Measurements from ENCODE around the gene HCN3.

The HCN3 gene

DNA sequence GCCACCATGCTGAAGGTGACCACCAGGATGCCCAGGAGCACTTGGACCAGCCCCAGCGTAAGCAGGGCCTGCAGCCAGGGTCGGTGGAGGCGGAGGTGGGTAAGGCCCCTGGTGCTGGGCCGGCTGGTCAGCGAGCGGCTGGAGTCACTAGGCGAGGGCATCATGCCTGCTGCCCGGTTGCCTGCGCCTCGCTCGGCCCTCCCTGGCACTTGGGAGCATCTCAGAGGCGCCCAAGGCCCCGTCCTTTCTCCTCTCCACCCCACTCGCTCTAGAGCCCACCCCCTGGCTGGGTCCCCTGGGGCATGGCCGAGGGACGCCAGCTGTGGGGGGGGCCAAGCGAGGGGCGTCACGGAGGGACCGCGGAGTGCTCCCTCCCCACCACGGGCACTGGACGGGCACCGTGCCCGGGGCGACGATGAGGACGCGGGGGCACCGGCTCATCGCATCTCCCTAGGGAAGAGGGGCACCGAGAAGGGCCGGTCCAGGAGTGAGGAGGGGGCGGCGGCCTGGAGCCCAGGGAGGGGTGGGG is 22.5 kb upstream of the HCN3 start:
- TF ChIP-seq, protein P1, sequence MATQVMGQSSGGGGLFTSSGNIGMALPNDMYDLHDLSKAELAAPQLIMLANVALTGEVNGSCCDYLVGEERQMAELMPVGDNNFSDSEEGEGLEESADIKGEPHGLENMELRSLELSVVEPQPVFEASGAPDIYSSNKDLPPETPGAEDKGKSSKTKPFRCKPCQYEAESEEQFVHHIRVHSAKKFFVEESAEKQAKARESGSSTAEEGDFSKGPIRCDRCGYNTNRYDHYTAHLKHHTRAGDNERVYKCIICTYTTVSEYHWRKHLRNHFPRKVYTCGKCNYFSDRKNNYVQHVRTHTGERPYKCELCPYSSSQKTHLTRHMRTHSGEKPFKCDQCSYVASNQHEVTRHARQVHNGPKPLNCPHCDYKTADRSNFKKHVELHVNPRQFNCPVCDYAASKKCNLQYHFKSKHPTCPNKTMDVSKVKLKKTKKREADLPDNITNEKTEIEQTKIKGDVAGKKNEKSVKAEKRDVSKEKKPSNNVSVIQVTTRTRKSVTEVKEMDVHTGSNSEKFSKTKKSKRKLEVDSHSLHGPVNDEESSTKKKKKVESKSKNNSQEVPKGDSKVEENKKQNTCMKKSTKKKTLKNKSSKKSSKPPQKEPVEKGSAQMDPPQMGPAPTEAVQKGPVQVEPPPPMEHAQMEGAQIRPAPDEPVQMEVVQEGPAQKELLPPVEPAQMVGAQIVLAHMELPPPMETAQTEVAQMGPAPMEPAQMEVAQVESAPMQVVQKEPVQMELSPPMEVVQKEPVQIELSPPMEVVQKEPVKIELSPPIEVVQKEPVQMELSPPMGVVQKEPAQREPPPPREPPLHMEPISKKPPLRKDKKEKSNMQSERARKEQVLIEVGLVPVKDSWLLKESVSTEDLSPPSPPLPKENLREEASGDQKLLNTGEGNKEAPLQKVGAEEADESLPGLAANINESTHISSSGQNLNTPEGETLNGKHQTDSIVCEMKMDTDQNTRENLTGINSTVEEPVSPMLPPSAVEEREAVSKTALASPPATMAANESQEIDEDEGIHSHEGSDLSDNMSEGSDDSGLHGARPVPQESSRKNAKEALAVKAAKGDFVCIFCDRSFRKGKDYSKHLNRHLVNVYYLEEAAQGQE (IDR thresholded peaks at IDR 0.05; ENCODE audit: insufficient replicate concordance, low read depth): no peak
- DNase-seq (ENCODE audit: low read depth in 1 of 2, low spot score in 1 of 2): no peak
- Histone ChIP-seq H3K4me3 (replicated peaks; ENCODE audit: insufficient read depth, low read length) (peak overlapping the region; percentile 80), H3K27ac (replicated peaks) (peak overlapping the region; percentile 48), H3K27me3 (ENCODE audit: insufficient read depth, poor library complexity, severe bottlenecking) (no peaks in the 10 kb centered on the region)

GRCh38 chr1:155255243-155256007 is 21.8 kb upstream of the HCN3 start, which contains the start of gene ENTREP3:
TSS of gene ENTREP3 (minus strand) at chr1:155255483. CDS start at chr1:155254877, 606 bp downstream.
- Histone ChIP-seq H3K27me3 (ENCODE audit: insufficient read depth, poor library complexity, severe bottlenecking) (no peaks in the 10 kb centered on the region), H3K4me3 (replicated peaks; ENCODE audit: insufficient read depth, low read length) (peak within 1 kb of the TSS; percentile 80), H3K27ac (replicated peaks) (peak within 1 kb of the TSS; percentile 48)
- peak; percentile 70 to 75 for DNase-seq (ENCODE audit: low read depth in 1 of 2, low spot score in 1 of 2)
- TF ChIP-seq, protein P1 (IDR thresholded peaks at IDR 0.05; ENCODE audit: insufficient replicate concordance, low read depth): no peak
- TF ChIP-seq POLR2AphosphoS5 (IDR thresholded peaks at IDR 0.05; ENCODE audit: low read depth): peak; percentile 59; the same call in 1 of the 2 replicates

DNA sequence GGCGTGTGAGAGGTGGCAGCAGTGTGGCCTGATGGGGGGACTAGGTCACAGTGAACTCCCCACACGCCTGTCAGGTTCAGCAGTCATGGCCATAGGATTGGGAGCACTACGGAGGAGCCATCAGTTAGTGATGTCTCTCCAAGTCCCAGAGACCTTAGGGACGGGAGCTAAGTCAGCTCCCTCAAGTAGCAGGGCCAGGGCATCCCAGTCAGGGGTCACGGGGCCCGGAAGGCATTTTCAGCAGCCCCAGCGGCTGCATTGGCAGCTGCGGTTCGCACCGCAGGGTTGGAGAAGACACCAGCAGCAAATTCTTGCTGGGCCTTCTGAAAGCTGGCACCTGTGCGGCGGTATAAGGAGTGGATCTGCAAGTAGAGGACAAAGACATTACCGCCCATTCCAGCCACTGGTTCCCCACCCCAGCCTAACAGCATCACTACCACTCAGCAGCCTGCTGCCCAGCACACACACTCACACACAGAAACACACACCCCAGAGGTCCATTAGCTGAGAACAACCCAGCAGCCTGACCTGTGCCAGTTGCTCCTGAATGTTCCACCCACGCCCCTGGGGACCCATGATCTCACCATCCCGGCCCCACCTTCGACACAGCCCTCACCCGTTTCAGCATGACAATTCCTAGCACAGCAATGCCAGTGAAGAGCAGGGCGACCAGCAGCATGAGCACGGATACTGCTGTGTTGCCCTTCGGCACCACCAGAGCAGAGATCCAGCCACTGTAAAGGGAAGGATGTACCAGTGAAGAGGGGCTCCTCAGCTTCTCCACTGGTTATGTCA is 21.0 kb upstream of the HCN3 start:
- no peak for TF ChIP-seq CTCF (IDR thresholded peaks at IDR 0.05; ENCODE audit: insufficient read depth, low read length)
- no peak for TF ChIP-seq GABPA (IDR thresholded peaks at IDR 0.05; ENCODE audit: low read depth)
- TF ChIP-seq, protein P1 (IDR thresholded peaks at IDR 0.05; ENCODE audit: insufficient replicate concordance, low read depth): no peak
- TF ChIP-seq POLR2AphosphoS5 (IDR thresholded peaks at IDR 0.05; ENCODE audit: low read depth): no peak
- TF ChIP-seq SPI1 (IDR thresholded peaks at IDR 0.05; ENCODE audit: borderline replicate concordance, low read depth): no peak
- Histone ChIP-seq H3K4me3 (replicated peaks; ENCODE audit: insufficient read depth, low read length) (no peak overlapping the region), H3K27ac (replicated peaks) (no peak overlapping the region), H3K27me3 (ENCODE audit: insufficient read depth, poor library complexity, severe bottlenecking) (no peaks in the 10 kb centered on the region)
- DNase-seq (ENCODE audit: low read depth in 1 of 2, low spot score in 1 of 2): no peak

DNA sequence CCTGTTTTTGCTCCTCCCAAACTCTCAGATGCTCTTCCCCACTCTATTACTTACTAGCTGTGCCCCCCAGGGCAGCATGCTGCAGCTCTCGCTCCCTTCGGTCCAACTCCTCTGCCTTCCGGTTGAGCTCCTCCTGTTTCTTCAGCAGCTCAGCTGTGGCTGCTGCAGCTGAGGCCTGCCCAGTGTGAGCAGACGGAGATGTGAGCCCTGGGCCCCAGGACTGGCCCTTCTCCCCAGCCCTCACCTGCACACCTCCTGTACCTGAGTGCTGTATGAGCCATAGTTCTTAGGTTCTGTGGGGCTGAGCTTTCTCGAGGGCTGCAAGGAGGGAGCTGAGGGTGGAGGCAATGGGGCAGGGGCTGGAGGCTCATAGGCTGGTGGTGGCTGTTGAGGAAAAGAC is 17.0 kb upstream of the HCN3 start:
- Histone ChIP-seq H3K27me3 (ENCODE audit: insufficient read depth, poor library complexity, severe bottlenecking) (no peaks in the 10 kb centered on the region), H3K4me3 (replicated peaks; ENCODE audit: insufficient read depth, low read length) (no peak overlapping the region), H3K27ac (replicated peaks) (no peak overlapping the region)
- no peak for DNase-seq (ENCODE audit: low read depth in 1 of 2, low spot score in 1 of 2)
- no peak for TF ChIP-seq SPI1 (IDR thresholded peaks at IDR 0.05; ENCODE audit: borderline replicate concordance, low read depth)
